Measurements from ENCODE around the gene RNF227.

GRCh38 chr17:7882629-7883028, 33.5 kb downstream of the RNF227 start:
- no peak for TF ChIP-seq CTCF (IDR thresholded peaks at IDR 0.05)
- no peak for TF ChIP-seq POLR2AphosphoS5 (IDR thresholded peaks at IDR 0.05)
